Upper lobe of left lung (tissue), 4 donors: ENCODE measurements around the gene MLF2.
A peak's percentile ranks its signal among the peaks of the same experiment; 100 is the strongest.

Experiments
- EP300 ChIP-seq, 4 donors: sonication (generic); formaldehyde crosslinking; IDR thresholded peaks; one replicate each; pipeline ENCODE4 v1.5.1; 2017; ENCODE audit warnings: antibody characterized with exemption in 4 of 4, control low read depth in 2 of 4
- POLR2A ChIP-seq, 4 donors: fragments of 450-650 bp; IDR thresholded peaks; one replicate each; pipeline ENCODE4 v1.5.1; 2016 to 2017; ENCODE audit warnings: antibody characterized with exemption in 4 of 4, mild to moderate bottlenecking in 2 of 4
- TF ChIP-seq, protein P1 (sequence below), 6 experiments: fragments of 450-650 bp in 4 of 6; fragments of 200-600 bp in 2 of 6; sonication (generic) in 2 of 6; IDR thresholded peaks; one replicate each; pipeline ENCODE4 v1.5.1; 2016 to 2019; ENCODE audit warnings: antibody characterized with exemption in 6 of 6

DNA sequence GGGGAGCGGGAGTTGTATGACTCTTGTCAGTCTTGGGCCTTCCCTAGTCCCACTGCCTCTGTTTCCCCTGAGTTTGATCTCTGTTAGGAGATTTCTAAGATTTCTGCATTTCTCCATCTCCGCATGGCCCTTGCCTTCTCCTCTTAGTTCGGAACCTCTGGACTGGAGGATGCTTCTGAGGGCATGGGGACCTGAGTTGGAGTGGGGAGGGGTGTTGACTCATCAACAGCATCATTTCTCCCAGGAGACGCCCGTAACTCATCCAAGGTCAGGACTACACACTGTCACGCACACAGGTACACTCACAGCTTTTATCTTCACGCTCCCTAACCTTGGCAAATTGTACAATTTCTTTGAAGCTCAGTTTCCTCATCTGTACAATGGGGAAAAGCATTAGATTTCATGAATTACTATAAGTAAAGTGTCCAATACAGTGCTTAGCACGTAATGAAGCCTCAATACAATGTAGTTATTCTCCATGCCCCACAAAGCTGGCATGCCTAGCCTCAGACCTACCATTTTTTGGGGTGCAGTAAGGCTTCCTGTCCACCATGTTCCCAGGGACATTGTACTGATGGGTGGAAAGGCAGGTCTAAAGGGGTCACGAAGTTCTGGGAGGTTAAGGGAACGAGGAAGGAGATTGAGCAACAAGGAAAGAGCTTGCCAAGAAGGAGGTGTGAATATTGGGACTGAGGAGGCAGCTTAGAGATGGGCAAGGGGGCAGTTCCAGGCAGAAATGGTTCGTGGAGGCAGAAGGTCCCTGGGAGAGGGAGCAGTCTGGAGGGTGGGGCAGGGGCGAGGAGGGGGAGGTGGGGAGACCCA lies 18.8 kb upstream of the MLF2 start:
- TF ChIP-seq, protein P1, sequence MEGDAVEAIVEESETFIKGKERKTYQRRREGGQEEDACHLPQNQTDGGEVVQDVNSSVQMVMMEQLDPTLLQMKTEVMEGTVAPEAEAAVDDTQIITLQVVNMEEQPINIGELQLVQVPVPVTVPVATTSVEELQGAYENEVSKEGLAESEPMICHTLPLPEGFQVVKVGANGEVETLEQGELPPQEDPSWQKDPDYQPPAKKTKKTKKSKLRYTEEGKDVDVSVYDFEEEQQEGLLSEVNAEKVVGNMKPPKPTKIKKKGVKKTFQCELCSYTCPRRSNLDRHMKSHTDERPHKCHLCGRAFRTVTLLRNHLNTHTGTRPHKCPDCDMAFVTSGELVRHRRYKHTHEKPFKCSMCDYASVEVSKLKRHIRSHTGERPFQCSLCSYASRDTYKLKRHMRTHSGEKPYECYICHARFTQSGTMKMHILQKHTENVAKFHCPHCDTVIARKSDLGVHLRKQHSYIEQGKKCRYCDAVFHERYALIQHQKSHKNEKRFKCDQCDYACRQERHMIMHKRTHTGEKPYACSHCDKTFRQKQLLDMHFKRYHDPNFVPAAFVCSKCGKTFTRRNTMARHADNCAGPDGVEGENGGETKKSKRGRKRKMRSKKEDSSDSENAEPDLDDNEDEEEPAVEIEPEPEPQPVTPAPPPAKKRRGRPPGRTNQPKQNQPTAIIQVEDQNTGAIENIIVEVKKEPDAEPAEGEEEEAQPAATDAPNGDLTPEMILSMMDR (IDR thresholded peaks at IDR 0.05) = peak in 1 of 6 experiments; percentile 5
- TF ChIP-seq POLR2A (IDR thresholded peaks at IDR 0.05) (no peak), EP300 (IDR thresholded peaks at IDR 0.05) (no peak)
